OCI-M1 (cell line): ENCODE data around the gene ROM1.
A peak's percentile ranks its signal among the peaks of the same experiment; 100 is the strongest.
"Not testable (repeated sequence)": the region's sequence is repeated elsewhere in the genome, so short reads cannot be mapped to it uniquely, and the experiment has no call there.

Experiments used
- DNase-seq: peaks from one replicate; lab custom pipeline; 2025; lab: John Stamatoyannopoulos, UW

Gene ROM1

DNA sequence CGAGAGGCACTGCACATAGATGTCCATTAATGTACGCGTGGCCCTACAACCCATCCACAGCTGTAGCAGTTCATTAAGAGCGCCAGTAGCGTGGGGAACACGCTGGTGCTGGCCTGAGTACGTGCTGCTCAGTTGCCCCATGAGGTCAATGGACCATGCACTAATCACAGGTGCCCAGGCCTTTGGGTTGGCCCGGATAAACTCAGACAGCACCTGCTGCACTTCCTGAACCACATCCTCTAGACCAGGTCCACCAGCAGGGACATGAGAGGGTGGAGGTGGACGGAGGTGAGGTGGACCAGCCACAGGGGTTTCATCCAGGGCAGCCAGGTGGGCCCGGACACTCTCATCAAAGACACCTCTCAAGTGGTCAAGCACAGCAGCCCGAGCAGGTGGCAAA, 36.4 kb downstream of the ROM1 start:
- no peak for DNase-seq

DNA sequence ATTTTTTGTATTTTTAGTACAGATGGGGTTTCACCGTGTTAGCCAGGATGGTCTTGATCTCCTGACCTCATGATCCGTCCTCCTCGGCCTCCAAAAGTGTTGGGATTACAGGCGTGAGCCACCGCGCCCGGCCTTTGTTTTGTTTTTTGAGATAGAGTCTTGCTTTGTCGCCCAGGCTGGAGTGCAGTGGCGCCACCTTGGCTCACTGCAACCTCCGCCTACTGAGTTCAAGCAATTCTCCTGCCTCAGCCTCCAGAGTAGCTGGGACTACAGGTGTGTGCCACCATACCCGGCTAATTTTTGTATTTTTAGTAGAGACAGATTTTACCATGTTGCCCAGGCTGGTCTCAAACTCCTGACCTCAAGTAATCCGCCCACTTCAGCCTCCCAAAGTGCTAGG, 37.2 kb downstream of the ROM1 start:
- not testable (repeated sequence) for DNase-seq

DNA sequence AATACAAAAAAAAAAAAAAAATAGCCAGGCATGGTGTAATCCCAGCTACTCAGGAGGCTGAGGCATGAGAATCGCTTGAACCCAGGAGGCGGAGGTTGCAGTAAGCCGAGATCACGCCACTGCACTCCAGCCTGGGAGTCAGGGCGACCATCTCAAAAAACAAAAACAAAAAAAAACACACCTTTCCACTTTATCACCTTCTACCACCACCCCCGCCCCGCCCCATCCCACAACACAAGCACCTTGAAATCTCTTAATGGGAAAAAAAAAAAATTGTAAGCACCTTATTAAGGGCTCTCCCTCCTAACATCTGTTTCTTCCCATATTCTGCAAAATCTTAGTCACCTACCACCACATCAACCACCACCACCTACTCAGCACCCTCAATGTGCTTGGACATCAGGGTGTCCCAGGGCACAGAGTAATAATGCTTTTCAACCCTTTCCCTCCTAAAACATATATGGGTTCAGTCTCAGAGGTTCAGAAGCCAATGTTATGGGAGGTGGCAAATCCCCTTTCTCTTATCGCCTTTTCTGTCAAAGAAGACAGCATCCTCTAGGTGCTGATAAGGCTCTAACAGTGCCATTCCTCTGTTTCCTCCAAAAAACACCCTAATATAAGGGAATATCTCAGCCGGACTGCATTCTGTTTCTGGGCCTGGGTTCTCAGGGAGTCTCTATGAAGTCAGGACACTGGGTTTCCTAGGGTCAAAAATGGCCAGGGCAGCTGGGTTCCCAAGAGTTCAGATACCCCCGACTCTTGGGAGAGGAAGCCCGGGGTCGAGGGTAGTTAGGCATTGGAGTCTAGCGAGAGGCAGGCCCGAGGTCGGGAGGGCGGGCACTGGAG, 39.3 kb downstream of the ROM1 start:
- DNase-seq: peak; percentile 56

DNA sequence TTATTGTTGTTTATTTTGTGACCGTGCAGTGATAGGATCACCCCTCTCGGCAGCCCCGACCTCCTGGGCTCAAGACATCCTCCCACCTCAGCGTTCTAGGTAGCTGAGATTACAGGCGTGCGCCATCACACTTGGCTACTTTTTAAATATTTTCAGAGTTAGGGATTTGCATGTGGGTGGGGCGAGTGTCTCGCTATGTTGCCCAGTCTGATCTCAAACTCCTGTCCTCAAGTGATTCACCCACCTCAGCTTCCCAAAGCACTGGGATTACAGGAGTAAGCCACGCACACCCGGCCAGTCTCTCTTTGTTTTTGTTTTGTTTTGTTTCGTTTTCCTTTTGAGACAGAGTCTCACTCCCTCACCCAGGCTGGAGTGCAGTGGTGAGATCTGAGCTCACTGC, 41.2 kb downstream of the ROM1 start:
- DNase-seq: no peak

DNA sequence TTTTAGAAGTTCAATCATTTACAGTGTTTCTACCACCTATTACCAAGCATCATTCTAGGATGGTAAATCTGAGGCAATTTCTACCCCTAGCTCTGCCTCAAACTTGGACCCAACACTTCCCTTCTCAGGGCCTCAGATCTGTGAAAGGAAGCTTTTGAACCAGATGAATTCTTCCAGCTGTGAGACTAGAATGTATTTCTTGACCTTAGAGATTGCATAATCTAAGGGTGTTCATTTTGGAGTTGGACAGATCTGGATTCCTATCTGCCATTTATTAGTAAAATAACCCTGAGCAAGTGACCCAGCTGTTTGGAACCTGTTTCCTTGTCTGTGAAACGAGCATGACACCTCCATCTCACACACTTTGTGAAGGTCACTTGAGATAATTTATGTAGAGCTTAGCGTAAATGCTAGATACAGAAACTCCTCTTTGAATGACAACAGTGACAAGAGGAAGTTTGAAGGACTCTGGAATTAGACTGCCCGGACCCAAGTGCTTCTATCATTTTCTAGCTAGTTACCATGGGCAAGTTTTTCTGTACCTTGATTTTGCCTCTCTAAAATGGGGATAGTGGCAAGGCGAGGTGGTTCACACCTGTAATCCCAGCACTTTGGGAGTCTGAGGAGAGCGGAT, 43.9 kb downstream of the ROM1 start:
- DNase-seq: peak; percentile 18

DNA sequence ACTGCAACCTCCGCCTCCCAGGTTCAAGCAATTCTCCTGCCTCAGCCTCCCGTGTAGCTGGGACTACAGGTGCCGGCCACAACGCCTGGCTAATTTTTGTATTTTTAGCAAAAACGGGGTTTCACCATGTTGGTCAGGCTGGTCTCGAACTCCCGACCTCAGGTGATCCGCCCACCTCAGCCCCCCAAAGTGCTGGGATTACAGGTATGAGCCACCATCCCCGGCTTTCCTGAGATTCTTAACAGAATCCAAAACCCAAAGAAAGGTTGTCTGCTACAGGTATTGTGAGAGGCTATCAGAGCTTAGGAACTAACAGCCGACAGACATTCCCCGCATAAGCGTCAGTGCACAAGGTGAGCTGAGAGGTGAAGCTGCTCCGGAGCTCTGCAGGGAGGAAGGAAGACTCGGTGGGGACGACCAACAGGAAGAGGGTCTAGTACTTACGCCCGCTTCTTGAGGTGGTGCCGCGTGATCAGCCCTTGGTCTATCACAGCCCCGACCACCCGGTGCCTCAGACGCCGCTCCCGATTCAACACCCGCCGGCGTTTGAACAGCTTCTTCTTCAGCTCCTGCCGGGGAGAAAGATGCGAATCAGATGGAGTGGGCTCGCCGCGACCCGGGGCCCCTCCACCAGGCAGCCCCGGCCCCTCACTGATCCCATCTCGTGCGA, 51.5 kb downstream of the ROM1 start:
- DNase-seq: peak; percentile 82
